NCI-H2227 (cell line): ENCODE results near the gene ADGRG6.
"Not testable (repeated sequence)": the region's sequence is repeated elsewhere in the genome, so short reads cannot be mapped to it uniquely, and the experiment has no call there.

Experiments used
- DNase-seq: peaks from one replicate; lab custom pipeline; 2025; ENCODE audit not compliant: unreplicated experiment; lab: John Stamatoyannopoulos, UW

Gene ADGRG6

GRCh38 chr6:142301651-142302391, at the start of gene ADGRG6:
ADGRG6 (plus strand) TSS chr6:142302007; CDS start chr6:142302330, 323 bp downstream.
- no peak for DNase-seq

GRCh38 chr6:142254513-142254912, 47.3 kb upstream of the ADGRG6 start:
- DNase-seq: no peak

GRCh38 chr6:142255785-142256184, 46.0 kb upstream of the ADGRG6 start:
- no peak for DNase-seq

GRCh38 chr6:142258305-142258704, 43.5 kb upstream of the ADGRG6 start:
- no peak for DNase-seq

GRCh38 chr6:142258757-142259156, 43.0 kb upstream of the ADGRG6 start:
- DNase-seq: no peak

DNA sequence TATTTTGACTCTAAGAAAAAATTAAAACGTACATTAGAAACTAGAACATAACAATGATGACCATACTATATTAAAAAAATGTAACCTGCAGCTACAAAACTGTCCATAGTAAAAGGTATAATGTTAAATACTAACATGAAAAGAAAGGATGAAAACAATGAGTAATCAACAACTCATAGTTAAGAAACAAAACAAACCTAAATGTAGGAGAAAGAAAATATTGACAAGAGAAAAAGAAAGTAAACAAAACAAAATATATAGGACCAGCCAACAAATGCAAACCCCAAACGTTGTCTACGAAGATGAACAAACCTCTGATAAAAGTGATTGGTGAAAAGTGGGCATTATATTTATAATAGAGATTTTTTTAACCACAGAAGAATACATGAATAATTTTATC, 41.1 kb upstream of the ADGRG6 start:
- DNase-seq: no peak

DNA sequence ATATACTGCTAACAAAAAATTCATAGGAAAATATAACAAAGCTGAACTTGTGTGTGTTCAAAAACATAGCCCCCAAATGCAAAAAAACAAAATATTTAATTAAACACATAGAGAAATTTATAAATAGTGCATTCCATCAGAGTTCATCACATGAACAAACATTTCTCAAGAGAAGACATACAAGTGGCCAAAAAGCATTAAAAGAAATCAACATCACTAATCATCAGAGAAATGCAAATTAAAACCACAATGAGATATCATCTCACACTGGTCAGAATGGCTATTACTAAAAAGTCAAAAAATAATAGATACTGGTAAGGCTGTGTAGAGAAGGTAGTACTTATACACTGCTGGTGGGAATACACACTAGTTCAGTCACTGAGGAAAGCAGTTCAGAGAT, 39.6 kb upstream of the ADGRG6 start:
- DNase-seq: no peak

GRCh38 chr6:142265476-142265875, 36.3 kb upstream of the ADGRG6 start:
- DNase-seq: no peak

DNA sequence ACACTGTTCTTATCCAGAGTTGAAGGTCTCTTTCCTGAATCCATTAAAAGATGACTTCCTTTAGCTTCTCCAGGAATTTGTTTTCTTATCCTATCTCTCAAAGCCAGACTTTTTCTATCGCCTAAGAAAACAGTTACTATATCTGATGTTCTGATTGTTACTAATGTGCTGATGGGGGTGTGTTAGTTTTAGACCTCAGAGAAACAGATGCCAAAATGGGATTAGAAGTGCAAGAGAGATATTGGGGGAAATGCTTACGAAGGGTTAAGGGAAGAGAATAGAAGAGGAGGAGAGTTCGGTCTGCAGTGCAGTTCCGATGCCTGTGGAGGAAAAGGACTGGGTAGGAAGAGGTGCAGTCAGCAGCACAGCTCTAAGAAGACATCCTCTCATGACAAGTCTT, 35.7 kb upstream of the ADGRG6 start:
- no peak for DNase-seq

DNA sequence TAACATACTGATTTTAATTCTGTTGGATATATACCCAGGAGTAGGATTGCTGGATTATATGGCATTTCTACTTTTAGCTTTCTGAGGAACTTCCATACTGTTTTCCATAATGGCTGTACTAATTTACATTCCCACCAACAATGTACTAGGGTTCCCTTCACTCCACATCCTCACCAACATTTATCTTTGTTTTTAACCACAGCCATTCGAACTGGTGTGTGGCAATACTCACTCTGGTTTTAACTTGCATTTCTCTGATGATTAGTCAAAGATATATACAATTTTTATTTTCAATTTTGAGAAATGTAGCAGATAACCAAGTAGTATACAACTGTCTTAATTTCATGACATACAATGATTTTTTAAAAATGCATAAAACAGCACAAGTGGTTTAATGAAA, 30.3 kb upstream of the ADGRG6 start:
- DNase-seq: no peak

GRCh38 chr6:142274656-142275055, 27.2 kb upstream of the ADGRG6 start:
- DNase-seq: no peak

DNA sequence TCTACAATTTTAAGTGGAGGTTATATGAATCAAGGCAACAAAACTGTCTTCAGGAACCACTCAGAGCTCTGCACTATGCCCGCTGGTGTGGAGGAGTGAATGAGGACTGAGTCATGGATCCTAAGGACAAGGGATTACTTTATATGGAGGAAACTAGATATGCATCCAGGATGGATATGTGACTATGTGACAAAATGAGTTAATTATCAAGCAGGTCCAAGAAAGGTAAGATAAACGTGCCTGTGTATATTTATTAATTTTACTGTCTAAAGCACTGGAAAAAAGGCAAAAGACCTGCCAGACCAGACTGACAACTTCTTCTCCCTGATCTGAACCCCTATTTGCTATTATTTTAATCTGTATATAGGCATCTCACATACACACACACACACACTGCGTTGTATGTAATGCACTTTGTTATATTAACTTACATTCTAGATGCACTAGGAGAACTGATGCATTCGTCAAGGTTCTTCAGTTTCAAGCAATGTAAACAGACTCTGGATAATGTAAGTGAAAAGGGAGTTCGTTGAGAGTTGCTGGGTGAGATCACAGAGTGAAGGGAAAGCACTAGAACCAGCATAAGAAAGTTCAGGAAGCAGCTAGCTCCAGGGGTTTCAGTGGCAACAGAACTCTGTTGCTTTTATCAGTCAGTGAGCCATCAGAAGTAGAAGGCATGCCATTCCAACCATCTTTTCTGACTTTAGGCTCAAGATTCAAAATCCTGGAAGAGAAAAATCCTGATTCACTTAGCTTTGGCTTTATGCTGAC, 26.4 kb upstream of the ADGRG6 start:
- DNase-seq: no peak

DNA sequence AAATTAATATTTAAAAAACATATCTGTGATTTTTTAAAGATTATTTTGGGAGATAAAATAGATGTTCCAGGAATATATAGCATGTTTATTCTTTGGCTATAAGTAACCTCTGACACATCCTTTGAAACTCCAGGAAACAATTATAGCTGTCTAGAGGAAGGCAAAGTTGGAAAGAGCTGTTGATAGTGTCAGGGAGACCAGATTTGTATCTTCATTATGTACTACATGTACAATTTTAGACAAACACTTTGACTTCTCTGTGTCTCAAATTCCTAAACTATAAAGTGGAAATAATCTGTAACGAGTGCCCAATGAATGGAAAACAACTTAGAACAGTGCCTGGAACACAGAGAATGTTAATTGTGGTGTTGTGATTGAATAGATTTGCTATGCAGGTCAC, 25.6 kb upstream of the ADGRG6 start:
- DNase-seq: no peak

DNA sequence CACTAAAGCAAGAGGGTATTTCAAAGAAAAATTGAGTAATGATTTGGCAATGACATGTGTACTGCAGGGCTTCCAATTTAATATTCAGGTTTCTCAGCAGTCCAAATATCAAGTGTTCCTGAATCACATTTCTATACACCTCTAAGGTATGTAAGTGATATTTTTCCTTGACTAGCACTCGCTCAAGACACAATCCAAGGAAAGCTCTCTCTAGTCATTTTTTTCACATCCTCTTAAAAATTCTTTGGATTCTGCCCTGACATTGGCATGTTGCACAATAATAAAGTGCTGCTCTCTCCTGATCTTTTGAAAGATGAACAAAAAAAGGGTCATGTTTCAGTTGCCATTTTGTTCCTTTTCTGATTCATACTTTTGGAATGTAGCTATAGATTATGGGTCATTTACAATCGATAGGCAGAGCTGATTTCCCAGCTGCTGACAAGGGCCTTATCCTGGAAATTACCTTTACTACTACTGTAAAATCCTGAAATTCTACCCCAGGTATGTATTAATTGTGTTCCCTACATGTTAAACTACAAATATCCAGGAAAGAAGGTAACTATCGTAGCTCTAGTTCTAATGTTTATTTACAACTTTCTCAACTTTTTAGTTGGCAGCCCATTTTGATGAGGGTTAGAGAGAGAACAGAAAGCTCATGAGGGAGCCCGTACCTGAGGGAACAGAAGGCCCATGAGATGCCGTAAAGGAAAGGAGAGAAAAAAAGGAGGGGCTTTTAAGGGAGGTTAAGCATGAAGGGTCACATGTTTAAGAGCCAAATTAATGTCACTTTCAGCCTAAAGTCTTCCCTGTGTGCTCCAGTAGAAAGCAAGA, 22.2 kb upstream of the ADGRG6 start:
- no peak for DNase-seq

DNA sequence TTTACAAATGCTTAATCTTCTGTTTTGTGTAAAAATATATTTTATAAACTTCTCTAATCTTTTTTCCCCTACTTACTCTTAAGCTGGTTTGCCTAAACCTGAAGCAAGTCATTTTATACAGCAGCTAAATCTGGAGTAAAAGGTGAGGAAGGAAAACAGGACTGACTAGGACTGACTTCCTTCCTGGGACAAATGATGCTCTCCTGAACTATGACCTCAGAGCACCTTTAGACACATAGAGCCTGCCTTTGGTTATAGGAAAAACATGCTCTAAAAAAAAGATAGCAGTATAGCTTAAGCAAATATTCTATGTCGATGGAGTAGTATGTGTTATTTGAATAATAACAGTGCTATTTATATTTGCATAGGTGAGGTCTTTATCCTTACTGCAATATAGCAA, 21.5 kb upstream of the ADGRG6 start:
- DNase-seq: no peak

GRCh38 chr6:142280927-142281326, 20.9 kb upstream of the ADGRG6 start:
- DNase-seq: no peak

- not testable (repeated sequence) for DNase-seq
Measured at GRCh38 chr6:142283138-142283537, 18.7 kb upstream of the ADGRG6 start.

- no peak for DNase-seq
Measured at GRCh38 chr6:142284419-142284818, 17.4 kb upstream of the ADGRG6 start.

DNA sequence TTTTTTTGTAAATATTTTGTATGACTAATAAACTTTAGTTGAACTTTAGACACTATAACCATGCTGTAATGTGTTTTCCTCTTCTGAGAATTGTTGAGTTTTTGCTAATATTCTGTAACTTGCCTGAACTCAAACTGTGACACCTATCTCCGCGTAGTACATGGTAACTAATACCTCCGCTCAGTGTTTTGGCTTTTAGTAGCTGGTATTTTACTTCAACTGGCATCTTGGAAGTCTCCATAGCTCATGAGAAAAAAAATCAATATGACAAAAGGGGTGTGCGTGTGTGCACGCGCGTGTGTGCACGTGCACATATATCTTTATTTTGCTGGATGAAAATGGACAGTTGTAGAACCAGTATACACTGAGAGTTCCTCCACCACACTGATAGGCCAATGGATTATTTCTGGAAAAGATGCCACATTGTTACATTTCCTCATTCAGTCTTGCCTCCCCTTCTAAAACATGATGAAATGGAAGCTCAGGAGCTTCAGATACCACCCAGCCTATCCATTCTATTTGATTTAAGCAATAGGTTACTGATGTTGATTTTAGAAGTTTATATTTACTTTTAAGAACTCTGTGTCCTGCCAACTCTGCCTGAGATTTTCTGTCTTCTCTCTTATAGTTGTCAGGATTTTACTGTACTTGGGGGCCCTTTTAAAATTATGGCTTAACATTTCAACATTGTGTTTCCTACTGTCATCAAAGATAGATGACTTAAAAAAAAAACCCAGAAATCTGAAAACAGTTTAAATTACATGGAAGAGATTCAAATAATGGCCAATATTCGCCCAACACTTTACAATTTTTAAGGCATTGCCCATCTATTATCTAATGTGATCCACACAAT, 16.3 kb upstream of the ADGRG6 start:
- DNase-seq: no peak

DNA sequence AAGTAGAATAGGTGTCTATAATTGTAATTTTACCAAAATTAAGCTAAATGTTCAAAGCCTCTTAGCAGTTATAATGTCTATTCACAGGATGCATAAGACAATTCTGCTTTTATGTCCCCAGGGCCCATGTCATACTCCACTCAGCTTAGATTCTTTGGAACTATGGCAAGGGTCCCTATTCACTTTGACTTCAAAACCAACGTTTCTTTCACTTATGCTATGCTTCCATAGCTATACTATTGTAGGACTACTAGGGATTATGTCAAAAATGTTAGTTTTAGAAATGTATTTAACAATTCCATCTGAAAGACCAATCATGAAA, 15.8 kb upstream of the ADGRG6 start:
- DNase-seq: no peak

GRCh38 chr6:142289687-142290086, 12.1 kb upstream of the ADGRG6 start:
- DNase-seq: no peak
